Peyer's patch (tissue), 4 donors: ENCODE data around the gene TNFRSF13B.

Source experiments
- CTCF ChIP-seq, 6 experiments: fragments of 450-650 bp in 4 of 6; fragments of 200-600 bp in 2 of 6; sonication (generic) in 1 of 6; IDR thresholded peaks; one replicate each; pipeline ENCODE4 v1.5.1; 2017 to 2019; ENCODE audit warnings: antibody characterized with exemption in 6 of 6, mild to moderate bottlenecking in 3 of 6, moderate library complexity in 1 of 6
- POLR2A ChIP-seq, 2 donors: fragments of 450-650 bp; IDR thresholded peaks; one replicate each; pipeline ENCODE4 v1.5.1; 2017; ENCODE audit warnings: antibody characterized with exemption in 2 of 2, mild to moderate bottlenecking in 2 of 2, moderate library complexity in 2 of 2

GRCh38 chr17:16948587-16949376 is 23.1 kb downstream of the TNFRSF13B start:
- TF ChIP-seq CTCF (IDR thresholded peaks at IDR 0.05) (no peak), POLR2A (IDR thresholded peaks at IDR 0.05) (no peak)
